ENCODE data around the gene DHX8.
A peak's percentile ranks its signal among the peaks of the same experiment; 100 is the strongest.

The DHX8 gene

GRCh38 chr17:43526886-43527648, 43.3 kb downstream of the DHX8 start:
- DNase-seq, result peak; percentile 55

GRCh38 chr17:43528319-43528987, 44.7 kb downstream of the DHX8 start:
- no peak for DNase-seq

GRCh38 chr17:43528988-43529814, 45.4 kb downstream of the DHX8 start:
- no peak for DNase-seq

DNA sequence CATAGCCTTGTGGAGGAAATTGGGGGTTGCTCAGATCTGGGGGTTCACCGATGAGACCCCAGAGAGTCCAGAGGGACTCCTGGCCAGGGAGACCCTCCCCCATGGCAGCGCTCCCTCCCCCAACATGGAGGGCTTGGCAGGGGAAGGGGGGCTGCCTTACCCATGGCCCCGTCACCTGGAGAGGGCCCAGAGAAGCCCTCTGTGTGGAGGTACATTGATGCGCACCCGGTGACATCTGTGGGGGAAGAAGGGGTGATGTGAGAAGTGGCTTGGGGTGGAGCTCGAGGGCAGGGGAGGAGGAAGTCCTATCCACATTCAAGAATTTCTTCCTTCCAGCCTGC, 46.1 kb downstream of the DHX8 start:
- no peak for DNase-seq

GRCh38 chr17:43530288-43531081, 46.7 kb downstream of the DHX8 start:
- peak; percentile 99 for DNase-seq

- peak; percentile 81 for DNase-seq
Measured at GRCh38 chr17:43531082-43531378, 47.3 kb downstream of the DHX8 start.

- DNase-seq, result no peak
Measured at GRCh38 chr17:43531955-43532354, 48.2 kb downstream of the DHX8 start.

- DNase-seq, result no peak
Measured at GRCh38 chr17:43532581-43532980, 48.8 kb downstream of the DHX8 start.

- no peak for DNase-seq
Measured at GRCh38 chr17:43533699-43534098, 49.9 kb downstream of the DHX8 start.

DNA sequence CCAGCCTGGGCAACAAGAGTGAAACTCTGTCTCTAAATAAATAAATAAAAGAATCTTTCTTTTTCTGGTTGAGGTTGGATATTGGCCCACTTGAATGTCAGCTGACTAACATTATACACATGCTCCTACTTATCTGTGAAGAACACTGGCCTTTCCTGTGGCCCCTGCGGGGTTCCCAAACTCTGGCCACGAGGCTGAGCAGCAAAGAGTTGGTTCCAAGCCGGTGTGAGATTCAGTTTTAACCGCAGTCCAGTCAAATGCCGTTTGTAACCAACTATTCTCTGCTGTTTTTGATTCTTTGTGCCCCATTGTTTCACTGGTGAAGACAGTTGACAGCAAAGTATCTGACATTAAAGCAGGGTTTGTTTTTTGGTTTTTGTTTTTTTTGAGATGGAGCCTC, 51.1 kb downstream of the DHX8 start:
- DNase-seq, result no peak

DNA sequence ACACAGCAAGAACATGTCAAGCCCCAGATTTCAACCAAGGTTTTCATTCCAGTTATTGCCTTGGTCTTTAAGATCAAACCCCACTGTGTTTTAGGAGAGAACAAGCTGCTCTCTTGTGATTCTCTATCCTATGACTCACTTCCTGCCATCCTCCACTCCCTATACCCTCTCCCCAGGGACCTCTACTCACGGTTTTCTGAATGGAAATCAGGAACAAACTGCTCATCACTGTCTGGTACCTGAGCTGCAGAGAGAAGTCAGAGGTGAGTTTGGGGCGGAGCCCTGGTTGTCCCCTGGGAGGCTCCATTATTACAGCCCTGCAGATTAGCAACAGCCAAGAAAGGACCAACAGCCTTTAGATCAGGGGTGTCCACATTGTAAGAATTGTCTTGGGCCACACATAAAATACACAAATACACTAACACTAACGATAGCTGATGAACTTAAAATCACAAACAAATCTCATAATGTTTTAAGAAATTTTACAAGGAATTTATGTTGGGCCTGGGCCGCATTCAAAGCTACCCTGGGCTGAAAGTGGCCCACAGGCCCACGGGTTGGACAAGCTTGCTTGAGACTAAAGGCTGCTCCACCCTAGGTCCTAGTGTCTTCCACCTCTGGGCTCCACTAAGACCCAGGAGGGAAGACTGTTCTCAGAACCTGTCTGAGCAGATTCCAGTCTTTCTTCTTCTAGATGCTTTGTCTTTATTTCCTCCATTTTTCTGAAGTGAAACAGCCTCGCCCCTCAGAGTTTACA, 52.6 kb downstream of the DHX8 start:
- DNase-seq, result peak; percentile 65

DNA sequence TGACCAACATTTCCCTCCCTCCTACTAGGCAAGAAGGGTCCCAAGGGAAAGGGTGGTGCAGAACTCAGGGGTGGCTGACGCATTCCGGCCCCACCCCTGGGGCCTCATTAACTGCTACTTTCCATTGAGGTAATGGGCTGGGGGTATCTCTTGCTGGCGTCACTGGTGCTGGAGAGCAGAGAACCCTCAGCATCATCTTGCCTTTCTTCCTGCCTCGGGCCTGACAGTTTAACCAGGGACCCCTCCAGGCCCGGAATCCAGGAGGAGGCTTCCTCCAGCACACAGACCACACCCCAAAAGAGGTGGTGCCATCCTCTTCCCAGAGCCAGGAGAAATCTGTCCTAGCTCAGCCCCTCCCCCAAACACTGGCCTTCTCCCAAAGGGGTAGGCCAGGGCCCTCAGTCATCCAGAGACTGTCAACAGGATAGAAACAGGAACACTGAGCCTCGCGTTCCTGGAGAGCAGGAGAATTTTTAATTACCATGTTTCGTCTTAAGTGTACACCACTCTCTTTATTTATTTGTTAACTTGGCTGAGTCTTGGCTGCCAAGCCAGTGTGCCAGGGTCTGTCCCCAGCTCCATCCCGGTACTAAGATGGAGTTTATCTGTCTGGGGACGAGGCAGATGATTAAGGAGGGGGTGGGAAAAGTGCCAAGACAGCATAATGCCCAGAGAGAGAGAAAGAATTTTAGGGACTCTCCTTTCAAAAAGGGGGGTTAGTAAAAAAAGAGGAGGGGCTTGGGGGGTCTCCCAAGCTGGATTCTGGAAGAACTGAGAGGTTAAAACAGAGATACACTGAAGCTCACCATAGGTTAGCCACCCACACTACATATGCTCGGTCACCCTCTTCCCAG, 57.3 kb downstream of the DHX8 start:
- DNase-seq, result no peak

GRCh38 chr17:43542859-43543258, 59.1 kb downstream of the DHX8 start:
- no peak for DNase-seq

GRCh38 chr17:43543300-43543699, 59.5 kb downstream of the DHX8 start:
- DNase-seq, result no peak

DNA sequence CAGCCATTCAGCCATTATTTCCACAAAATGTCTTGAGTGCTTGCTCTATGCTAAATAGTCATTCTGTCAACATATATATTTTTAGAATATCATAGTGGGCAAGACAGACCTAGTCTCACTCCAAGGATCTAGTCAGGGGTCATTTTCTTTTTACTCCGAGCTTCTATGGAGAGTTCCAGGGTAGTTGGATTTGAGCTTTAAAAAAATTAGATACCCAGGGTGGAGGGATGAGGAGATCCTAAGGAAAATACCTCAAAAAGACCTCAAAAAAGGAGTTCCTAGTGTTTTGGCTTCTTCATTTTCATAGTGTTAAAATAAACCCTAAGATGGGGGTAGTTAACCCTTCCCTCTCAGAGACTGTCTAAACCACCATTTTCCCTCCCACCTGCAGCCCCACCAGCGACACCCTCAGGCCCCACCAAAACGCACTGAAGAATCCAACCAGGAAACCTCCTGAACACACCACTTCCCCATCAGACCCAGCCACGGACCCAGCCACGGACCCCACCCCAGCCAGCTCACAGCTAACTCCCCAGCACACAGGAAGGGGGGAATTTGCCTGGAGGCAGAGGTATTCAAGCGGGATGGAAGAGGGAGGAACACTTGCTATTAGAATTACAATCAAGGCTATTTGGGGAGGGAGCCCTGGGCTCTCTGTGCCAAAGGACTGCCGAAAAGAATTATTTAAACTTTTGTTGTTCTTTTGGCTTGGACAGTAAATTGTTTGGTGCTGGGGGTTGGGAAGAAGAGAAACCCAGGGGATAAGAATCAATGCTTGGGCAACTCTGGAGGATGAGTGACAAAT, 60.2 kb downstream of the DHX8 start:
- no peak for DNase-seq

DNA sequence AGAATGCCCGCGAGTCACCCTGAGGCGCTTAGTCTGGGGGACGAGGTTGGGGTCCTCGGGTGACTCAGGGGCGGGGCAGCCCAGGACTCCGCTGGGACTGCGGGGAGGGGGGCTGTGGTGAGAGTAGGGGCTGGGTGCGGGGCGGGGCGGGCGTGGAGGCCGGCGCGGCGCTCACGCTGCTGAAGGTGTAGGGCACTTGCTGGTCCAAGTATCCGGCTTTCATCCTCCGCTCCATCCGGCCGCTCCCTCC, 61.5 kb downstream of the DHX8 start:
- DNase-seq, result no peak

GRCh38 chr17:43546319-43547188, 62.8 kb downstream of the DHX8 start, which contains the start of gene ETV4:
ETV4 (minus strand) TSS chr17:43546340; CDS start chr17:43545617, 723 bp downstream.
- DNase-seq, result peak; percentile 98

- DNase-seq, result no peak
Measured at GRCh38 chr17:43547189-43547550, 63.4 kb downstream of the DHX8 start.

GRCh38 chr17:43547659-43548256, 64.0 kb downstream of the DHX8 start:
- DNase-seq, result peak; percentile 55
